CD14-positive monocyte (primary cell): ENCODE measurements around the gene DHRS3. TPM values are rescaled to one million over a fixed set of nuclear protein-coding genes. Genes with fewer than 3 reads are reported as not detected.

Experiments used
- DNase-seq, 3 donors: peaks; one replicate each; pipeline ENCODE4 v3.0.0-alpha.2; 2011 to 2022
- H2AFZ ChIP-seq: 2 replicates; pipeline ENCODE4 v1.6.0; 2012; ENCODE audit warnings: mild to moderate bottlenecking, low read depth, low read length, inconsistent platforms; ENCODE audit not compliant: insufficient read depth, poor library complexity, severe bottlenecking
- H3K27ac ChIP-seq, 2 donors: 1 replicate in 1 of 2; 2 replicates in 1 of 2; pipeline ENCODE4 v1.5.1; 2012 to 2013; ENCODE audit warnings: low read length in 2 of 2, control low read depth in 1 of 2, inconsistent platforms in 1 of 2, low read depth in 1 of 2, mild to moderate bottlenecking in 1 of 2
- H3K27me3 ChIP-seq, 2 donors: one replicate each; pipeline versions ENCODE4 v1.6.0 to v1.6.1; 2011 to 2013; ENCODE audit warnings: low read length in 2 of 2; ENCODE audit not compliant: control insufficient read depth in 2 of 2, insufficient read depth in 2 of 2
- H3K36me3 ChIP-seq, 2 donors: replicated peaks in 1 of 2; 1 replicate in 1 of 2; 2 replicates in 1 of 2; pipeline versions ENCODE4 v1.5.1 to v1.6.1; 2012 to 2013; ENCODE audit warnings: low read length in 2 of 2, control low read depth in 1 of 2, inconsistent platforms in 1 of 2, mild to moderate bottlenecking in 1 of 2; ENCODE audit not compliant: insufficient read depth in 2 of 2, control insufficient read depth in 1 of 2
- H3K4me1 ChIP-seq, 2 donors: 1 replicate in 1 of 2; 2 replicates in 1 of 2; pipeline versions ENCODE4 v1.5.1 to v1.6.1; 2012 to 2013; ENCODE audit warnings: low read length in 2 of 2, control low read depth in 1 of 2, inconsistent platforms in 1 of 2, mild to moderate bottlenecking in 1 of 2, moderate library complexity in 1 of 2; ENCODE audit not compliant: insufficient read depth in 2 of 2, control insufficient read depth in 1 of 2
- H3K4me2 ChIP-seq: replicated peaks from 2 replicates; pipeline ENCODE3; 2012; ENCODE audit warnings: low read length, moderate library complexity, mild to moderate bottlenecking; ENCODE audit not compliant: poor library complexity, severe bottlenecking; ENCODE audit errors: extremely low read depth
- H3K4me3 ChIP-seq, 3 experiments: fragments of 200-600 bp in 1 of 3; sonication (generic) in 1 of 3; replicated peaks in 1 of 3; 1 replicate in 2 of 3; 2 replicates in 1 of 3; pipeline ENCODE4 v1.5.1; 2011 to 2013; ENCODE audit warnings: low read length in 3 of 3, mild to moderate bottlenecking in 3 of 3, control low read depth in 2 of 3, low read depth in 2 of 3, inconsistent platforms in 1 of 3, moderate library complexity in 1 of 3
- H3K79me2 ChIP-seq: 2 replicates; pipeline ENCODE4 v1.6.0; 2012; ENCODE audit warnings: mild to moderate bottlenecking, control low read depth, inconsistent platforms, low read length, moderate library complexity; ENCODE audit not compliant: insufficient read depth
- H3K9ac ChIP-seq: 2 replicates; pipeline ENCODE4 v1.6.0; 2017; ENCODE audit warnings: low read length, mild to moderate bottlenecking; ENCODE audit not compliant: insufficient read depth, poor library complexity, severe bottlenecking
- H3K9me3 ChIP-seq, 2 donors: replicated peaks in 1 of 2; 1 replicate in 1 of 2; 2 replicates in 1 of 2; pipeline versions ENCODE4 v1.5.1 to v1.6.1; 2012 to 2013; ENCODE audit warnings: low read length in 2 of 2, control low read depth in 1 of 2; ENCODE audit not compliant: control insufficient read depth in 1 of 2, insufficient read depth in 1 of 2
- H4K20me1 ChIP-seq: 2 replicates; pipeline ENCODE4 v1.6.0; 2012; ENCODE audit warnings: mild to moderate bottlenecking, low read length, control low read depth, moderate library complexity; ENCODE audit not compliant: insufficient read depth
- H3K27ac Mint-ChIP-seq, 7 donors: one replicate each; pipeline ENCODE4 v1.8.0; 2020; ENCODE audit warnings: mild to moderate bottlenecking in 7 of 7, mixed read lengths in 7 of 7, moderate library complexity in 6 of 7, inconsistent platforms in 2 of 7
- H3K27me3 Mint-ChIP-seq, 3 donors: one replicate each; pipeline ENCODE4 v1.8.0; 2021 to 2022; ENCODE audit warnings: low read depth in 3 of 3, mild to moderate bottlenecking in 3 of 3, mixed read lengths in 3 of 3, moderate library complexity in 3 of 3, inconsistent platforms in 1 of 3
- H3K36me3 Mint-ChIP-seq, 2 donors: one replicate each; pipeline ENCODE4 v1.8.0; 2020; ENCODE audit warnings: mixed read lengths in 2 of 2, inconsistent platforms in 1 of 2, mild to moderate bottlenecking in 1 of 2
- H3K4me1 Mint-ChIP-seq: one replicate; pipeline ENCODE4 v1.8.0; 2020; ENCODE audit warnings: mild to moderate bottlenecking, mixed read lengths
- H3K4me3 Mint-ChIP-seq, 2 donors: one replicate each; pipeline ENCODE4 v1.8.0; 2020; ENCODE audit warnings: mild to moderate bottlenecking in 2 of 2, mixed read lengths in 2 of 2, moderate library complexity in 1 of 2
- H3K9me3 Mint-ChIP-seq, 7 donors: one replicate each; pipeline ENCODE4 v1.8.0; 2020 to 2022; ENCODE audit warnings: mixed read lengths in 7 of 7, mild to moderate bottlenecking in 6 of 7, moderate library complexity in 6 of 7, inconsistent platforms in 2 of 7
- WGBS: methylation state at CpG from one replicate; pipeline ENCODE4 v1.1.5; 2013; ENCODE audit warnings: missing lambda C conversion rate; ENCODE audit not compliant: insufficient coverage; 5-methylcytosine and 5-hydroxymethylcytosine counted together
- intact Hi-C, 2 donors: fragments of 100-400 bp; cut with micrococcal nuclease; formaldehyde crosslinking; loops; one replicate each; pipeline versions ENCODE4 v1.15.0 to v1.15.1; 2023
- polyA plus RNA-seq, 3 donors: library from polyadenylated mRNA; depleted of rRNA in 1 of 3; unstranded in 2 of 3; stranded (reverse) in 1 of 3; fragments of 300-500 nt in 2 of 3; fragments of >200 nt in 1 of 3; fragmentation: Illumina TruSeq in 2 of 3; gene quantifications; 1 replicate in 2 of 3; 2 replicates in 1 of 3; pipeline ENCODE4 v1.2.3, GENCODE V29; 2012 to 2021
- TF ChIP-seq, protein P1 (sequence below): fragments of 200-600 bp; IDR thresholded peaks from one replicate; pipeline ENCODE4 v1.8.0; 2022; ENCODE audit warnings: antibody characterized with exemption, mild to moderate bottlenecking

The DHRS3 gene
- polyA plus RNA-seq, 3 donors: 0.23 to 0.59 (median 0.29) TPM

DNA sequence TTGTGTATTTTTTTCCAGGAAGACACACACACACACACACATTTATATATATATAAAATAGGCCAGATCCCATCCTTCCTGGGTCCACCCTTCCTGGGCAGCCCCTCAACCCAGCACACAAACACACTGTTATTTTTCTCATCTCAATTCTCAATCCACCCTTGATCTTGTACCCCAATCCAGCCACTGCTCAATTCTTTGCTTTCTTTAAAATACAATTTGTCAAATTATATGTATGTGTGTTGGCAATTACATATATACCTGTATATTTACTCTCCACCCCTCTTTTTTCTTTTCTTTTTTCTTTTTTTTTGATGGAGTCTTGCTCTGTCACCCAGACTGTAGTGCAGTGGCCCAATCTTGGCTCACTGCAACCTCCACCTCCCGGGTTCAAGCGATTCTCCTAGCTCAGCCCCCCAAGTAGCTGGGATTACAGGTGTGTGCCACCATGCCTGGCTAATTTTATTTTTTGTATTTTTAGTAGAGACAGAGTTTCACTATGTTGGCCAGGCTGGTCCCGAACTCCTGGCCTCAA is 88.3 kb downstream of the DHRS3 start:
- DNase-seq: no peak
- no peak overlapping the region for H3K9ac ChIP-seq
- intact Hi-C loops: no loop called here
- H3K4me1 Mint-ChIP-seq: peaks cover 24% of the 10 kb centered on the region
- H3K27me3 ChIP-seq: no peaks in the 10 kb centered on the region
- H3K9me3 ChIP-seq: no peaks in the 10 kb centered on the region
- H3K27ac Mint-ChIP-seq: no peak overlapping the region
- H3K27ac ChIP-seq: no peak overlapping the region
- H3K4me1 ChIP-seq: peaks cover 11 to 15% of the 10 kb centered on the region in 2 donors
- H3K27me3 Mint-ChIP-seq: peaks cover 0 to 3% (median 0%) of the 10 kb centered on the region in 3 donors
- TF ChIP-seq, protein P1, sequence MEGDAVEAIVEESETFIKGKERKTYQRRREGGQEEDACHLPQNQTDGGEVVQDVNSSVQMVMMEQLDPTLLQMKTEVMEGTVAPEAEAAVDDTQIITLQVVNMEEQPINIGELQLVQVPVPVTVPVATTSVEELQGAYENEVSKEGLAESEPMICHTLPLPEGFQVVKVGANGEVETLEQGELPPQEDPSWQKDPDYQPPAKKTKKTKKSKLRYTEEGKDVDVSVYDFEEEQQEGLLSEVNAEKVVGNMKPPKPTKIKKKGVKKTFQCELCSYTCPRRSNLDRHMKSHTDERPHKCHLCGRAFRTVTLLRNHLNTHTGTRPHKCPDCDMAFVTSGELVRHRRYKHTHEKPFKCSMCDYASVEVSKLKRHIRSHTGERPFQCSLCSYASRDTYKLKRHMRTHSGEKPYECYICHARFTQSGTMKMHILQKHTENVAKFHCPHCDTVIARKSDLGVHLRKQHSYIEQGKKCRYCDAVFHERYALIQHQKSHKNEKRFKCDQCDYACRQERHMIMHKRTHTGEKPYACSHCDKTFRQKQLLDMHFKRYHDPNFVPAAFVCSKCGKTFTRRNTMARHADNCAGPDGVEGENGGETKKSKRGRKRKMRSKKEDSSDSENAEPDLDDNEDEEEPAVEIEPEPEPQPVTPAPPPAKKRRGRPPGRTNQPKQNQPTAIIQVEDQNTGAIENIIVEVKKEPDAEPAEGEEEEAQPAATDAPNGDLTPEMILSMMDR: no peak
- no peaks in the 10 kb centered on the region for H3K36me3 ChIP-seq
- H3K4me3 ChIP-seq: no peak overlapping the region
- no peaks in the 10 kb centered on the region for H4K20me1 ChIP-seq
- WGBS: 80% methylated on average over 1 of the region's 3 CpGs
- no peak overlapping the region for H2AFZ ChIP-seq
- no peak overlapping the region for H3K4me2 ChIP-seq
- no peaks in the 10 kb centered on the region for H3K9me3 Mint-ChIP-seq
- no peaks in the 10 kb centered on the region for H3K79me2 ChIP-seq
- no peak overlapping the region for H3K4me3 Mint-ChIP-seq
- H3K36me3 Mint-ChIP-seq: peaks cover 0 to 2% of the 10 kb centered on the region in 2 donors

DNA sequence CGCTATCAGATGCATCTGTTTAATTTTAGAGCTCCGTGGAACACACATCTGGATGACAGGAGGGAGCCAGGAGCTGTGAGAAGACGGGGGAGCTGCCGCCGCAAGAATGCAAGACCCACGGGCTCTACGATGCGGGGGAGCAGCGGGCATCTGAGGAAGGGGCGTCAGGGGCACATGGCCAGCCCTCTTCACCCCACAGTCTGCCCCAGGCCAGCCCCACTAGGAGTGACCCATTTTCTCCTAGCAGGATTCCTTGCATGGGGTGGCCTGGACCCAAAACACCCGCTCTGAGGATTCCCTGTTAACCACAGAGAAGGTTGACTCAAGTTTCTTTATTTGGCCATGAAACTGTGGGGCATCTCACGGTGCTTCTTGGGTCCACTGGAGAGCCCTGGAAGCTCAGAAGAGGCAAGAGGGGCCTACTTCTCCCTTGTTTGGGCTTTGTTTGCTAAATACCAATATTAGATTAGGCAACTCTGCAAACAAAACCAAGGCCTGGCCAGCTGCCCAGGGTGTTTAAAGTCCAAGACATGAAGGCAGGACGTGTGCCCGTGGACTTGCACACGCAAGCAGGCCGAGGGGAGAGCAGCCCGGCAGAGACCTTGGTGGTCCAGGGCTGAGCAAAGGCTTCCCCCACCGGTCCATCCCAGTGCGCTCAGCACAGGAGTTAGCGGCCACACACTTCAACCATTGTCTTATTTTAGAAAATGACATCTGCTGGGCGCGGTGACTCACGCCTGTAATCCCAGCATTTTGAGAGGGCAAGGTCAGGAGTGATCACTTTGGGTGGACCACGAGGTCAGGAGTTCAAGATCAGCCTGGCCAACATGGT is 89.8 kb downstream of the DHRS3 start:
- intact Hi-C loops: no loop called here
- H2AFZ ChIP-seq: no peak overlapping the region
- H3K79me2 ChIP-seq: no peaks in the 10 kb centered on the region
- no peak overlapping the region for H3K4me2 ChIP-seq
- H3K4me3 Mint-ChIP-seq: no peak overlapping the region
- TF ChIP-seq, protein P1: no peak
- H3K4me1 ChIP-seq: peaks cover 11 to 15% of the 10 kb centered on the region in 2 donors
- peak in 1 of 3 donors; percentile 7 for DNase-seq
- H3K27me3 ChIP-seq: no peaks in the 10 kb centered on the region
- WGBS: 71% methylated on average over 20 of the region's 24 CpGs
- H4K20me1 ChIP-seq: no peaks in the 10 kb centered on the region
- peaks cover 0 to 2% of the 10 kb centered on the region in 2 donors for H3K36me3 Mint-ChIP-seq
- peak overlapping the region in 4 of 7 donors; percentile 8 to 26 (median 20) for H3K27ac Mint-ChIP-seq
- H3K27me3 Mint-ChIP-seq: peaks cover 0 to 5% (median 0%) of the 10 kb centered on the region in 3 donors
- H3K4me1 Mint-ChIP-seq: peaks cover 24% of the 10 kb centered on the region
- no peaks in the 10 kb centered on the region for H3K9me3 ChIP-seq
- H3K9me3 Mint-ChIP-seq: no peaks in the 10 kb centered on the region
- H3K4me3 ChIP-seq: no peak overlapping the region
- H3K36me3 ChIP-seq: no peaks in the 10 kb centered on the region
- no peak overlapping the region for H3K9ac ChIP-seq
- H3K27ac ChIP-seq: no peak overlapping the region
